NCI-H1417 (cell line): ENCODE data around the gene RASL11B.

Experiments
- DNase-seq, 3 experiments: peaks; one replicate each; lab custom pipeline; 2025; lab: John Stamatoyannopoulos, UW

The RASL11B gene

GRCh38 chr4:52843351-52843750, 18.8 kb upstream of the RASL11B start:
- DNase-seq: no peak

GRCh38 chr4:52843958-52844357, 18.2 kb upstream of the RASL11B start:
- no peak for DNase-seq

DNA sequence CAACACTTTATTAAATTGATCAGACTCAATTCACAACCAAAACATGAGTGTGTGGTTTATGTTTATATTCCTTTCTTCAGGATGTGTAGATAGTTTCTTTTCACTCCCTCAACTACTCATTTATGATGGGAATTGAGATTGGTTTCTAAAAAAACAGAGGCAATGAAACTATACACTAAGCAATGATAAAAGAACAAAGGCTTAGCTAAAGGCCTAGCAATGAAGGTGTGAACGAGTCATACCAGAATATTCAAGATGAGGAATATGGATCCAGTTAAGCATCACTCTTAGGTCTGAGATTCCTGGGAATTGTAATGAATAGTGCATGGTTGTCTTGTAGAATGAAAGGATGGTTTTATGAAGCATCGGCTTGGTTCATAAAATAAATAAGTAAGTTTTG, 17.5 kb upstream of the RASL11B start:
- no peak for DNase-seq

DNA sequence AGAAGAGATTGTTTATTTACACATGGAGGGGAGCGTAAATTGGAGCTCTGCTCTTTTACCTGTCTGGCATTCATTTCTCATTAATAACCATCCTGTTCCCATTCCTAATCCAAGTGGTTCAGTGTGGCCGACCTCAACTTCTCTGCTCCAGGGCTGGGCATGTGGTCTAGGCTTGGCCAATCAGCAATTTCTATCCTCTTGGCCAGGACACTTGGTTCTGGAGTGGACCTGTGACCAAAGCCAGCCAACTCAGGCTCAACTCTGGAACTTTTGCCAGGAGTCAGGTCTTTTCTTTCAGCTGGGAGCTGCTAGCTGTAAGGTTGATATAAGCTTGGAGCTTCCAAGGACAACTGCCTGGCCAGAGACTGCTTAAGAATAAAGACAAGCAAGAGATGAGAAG, 15.6 kb upstream of the RASL11B start:
- DNase-seq: no peak

DNA sequence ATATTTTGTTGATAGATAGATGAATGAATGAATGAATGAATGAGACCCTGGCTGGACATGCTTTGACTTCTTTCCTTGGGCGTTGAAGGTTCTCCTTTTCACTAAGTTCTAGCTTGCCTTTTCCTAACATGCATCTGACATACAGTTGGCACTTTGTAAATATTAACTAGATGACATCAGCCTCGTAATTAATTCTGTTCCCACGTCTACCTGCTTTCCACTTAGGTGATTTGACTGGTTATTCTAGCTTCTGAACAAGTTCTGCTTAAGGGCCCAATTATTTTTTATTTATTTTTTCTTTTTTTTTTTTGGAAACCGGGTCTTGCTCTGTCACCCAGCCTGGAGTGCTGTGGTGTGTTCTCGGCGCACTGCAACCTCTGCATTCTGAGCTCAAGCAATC, 13.9 kb upstream of the RASL11B start:
- peak in 1 of 3 experiments; percentile 69 for DNase-seq

GRCh38 chr4:52850406-52851124, 11.6 kb upstream of the RASL11B start:
- no peak for DNase-seq

DNA sequence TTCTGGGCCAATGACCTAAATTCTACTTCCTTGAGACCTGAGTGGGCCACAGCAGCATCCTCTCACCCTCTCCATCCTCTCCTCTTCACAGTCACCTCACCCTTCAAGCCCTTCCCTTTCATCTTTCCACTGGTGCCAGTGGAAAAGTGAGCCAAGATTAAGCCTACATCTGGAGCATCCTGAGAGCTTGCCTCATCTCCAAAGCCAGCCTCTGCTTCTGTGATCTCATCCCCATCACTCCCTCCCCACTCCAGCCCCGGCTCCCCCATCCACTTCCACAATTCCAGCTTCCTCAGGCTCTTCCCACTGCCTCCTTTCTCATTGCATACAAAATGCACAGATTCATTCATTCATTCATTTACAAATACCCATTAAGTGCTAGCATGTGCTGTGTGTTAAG, 10.1 kb upstream of the RASL11B start:
- no peak for DNase-seq

DNA sequence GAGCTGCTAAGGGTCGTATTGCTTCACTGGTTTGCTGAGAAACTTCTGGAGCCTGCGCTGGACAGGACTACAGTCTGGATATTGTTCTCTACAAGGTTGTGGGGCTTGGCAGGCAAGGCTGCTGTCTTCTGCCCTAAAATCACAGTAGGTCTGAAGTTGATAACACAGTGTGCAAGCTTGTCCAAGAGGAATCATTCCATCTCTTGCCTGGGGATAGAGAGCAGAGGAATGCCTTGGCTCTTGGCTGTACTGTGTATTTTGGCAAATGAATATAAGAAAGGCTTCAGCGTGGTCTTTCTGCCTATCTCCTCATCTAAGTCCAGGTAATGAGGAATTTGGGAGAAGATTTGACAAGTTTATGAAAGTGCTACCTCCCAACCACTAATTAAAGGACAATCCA, 9.4 kb upstream of the RASL11B start:
- no peak for DNase-seq

- no peak for DNase-seq
Observed at GRCh38 chr4:52853351-52853750, 8.8 kb upstream of the RASL11B start.

GRCh38 chr4:52856801-52857200, 5.3 kb upstream of the RASL11B start:
- DNase-seq: no peak

- no peak for DNase-seq
Observed at GRCh38 chr4:52860361-52860760, 1.8 kb upstream of the RASL11B start.

DNA sequence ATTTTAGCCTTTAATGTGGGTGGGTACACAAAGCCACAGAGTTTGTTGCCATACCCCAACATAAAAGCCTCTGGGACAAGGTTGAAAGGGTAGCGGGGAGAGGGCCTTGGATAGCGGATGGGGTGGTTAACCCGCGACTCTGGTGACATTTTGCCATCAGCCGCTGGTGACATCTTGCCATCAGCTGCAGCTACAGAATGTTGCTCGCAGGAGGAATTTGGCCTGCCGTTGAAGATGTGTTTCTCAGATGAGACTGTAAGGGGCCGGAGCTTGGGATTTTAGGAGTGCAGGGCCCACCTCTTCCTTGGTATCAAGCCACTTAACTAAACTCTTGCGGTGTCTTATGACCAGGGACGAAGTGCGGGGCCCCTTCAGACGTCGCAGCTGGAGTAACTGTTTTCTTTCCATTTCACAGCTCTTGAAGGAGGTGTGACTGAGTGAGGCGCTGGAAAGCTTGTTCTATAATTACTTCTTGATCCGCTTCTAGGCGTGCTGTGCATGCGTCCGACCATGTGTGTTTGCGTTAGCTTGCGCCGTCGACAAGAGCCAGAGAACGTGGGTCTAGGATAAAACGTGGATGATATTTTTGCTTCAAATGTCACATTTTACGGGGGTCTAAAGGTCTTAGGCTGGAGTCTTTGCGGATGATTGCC, 820 bp upstream of the RASL11B start:
- peak in 2 of 3 experiments; percentile 59 to 86 for DNase-seq

- peak; percentile 32 to 79 (median 53) for DNase-seq
Observed at GRCh38 chr4:52862639-52863161, 583 bp downstream of the RASL11B start.

GRCh38 chr4:52863324-52863723, 1.2 kb downstream of the RASL11B start:
- peak in 2 of 3 experiments; percentile 24 to 34 for DNase-seq

DNA sequence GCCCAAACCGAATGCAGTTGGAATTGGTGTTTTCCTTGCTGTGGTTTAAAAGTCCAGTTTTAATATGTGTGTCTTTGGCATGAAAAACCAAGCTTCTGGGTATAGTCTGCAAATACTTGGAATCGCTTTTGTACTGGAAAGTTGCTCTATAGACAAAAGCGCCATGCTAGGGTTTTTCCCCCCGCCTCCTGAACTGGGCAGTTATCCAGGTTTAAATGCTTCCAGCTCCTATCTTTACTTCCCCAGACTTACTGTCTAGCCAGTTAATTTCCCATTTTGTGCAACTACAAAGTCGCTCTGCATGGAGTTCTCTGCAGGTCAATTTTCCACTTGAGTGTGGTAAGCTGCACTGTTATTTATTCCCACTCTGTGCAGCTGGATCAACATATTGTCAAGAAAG, 2.7 kb downstream of the RASL11B start:
- DNase-seq: peak; percentile 64 to 97 (median 94)

DNA sequence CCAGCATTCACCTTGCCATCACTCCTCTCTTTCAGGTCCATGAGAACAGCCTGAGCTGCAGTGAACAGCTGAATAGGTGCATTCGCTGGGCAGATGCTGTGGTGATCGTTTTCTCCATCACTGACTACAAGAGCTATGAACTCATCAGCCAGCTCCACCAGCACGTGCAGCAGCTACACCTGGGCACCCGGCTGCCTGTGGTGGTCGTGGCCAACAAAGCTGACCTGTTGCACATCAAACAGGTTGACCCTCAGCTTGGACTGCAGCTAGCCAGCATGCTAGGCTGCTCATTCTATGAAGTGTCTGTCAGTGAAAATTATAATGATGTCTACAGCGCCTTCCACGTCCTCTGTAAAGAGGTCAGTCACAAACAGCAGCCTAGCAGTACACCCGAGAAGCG, 3.2 kb downstream of the RASL11B start:
- DNase-seq: no peak

DNA sequence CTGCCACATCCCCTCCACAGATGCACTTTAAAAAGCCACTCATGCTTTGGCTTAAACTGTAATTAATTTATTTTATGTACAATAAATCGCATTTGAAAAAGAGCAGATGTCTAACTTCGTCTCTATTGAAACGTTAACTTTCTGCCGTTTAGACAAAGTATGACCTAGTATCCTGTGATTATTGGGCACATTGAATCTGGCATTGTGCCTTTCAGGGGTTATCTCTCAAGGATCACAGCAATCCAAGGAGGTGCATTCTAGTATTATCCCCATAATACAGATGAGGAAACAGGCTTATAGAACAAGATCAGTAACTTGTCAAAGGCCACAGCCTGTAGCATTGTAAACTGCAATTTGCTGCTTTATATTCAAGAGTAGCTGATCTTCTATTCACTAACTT, 4.6 kb downstream of the RASL11B start:
- no peak for DNase-seq

DNA sequence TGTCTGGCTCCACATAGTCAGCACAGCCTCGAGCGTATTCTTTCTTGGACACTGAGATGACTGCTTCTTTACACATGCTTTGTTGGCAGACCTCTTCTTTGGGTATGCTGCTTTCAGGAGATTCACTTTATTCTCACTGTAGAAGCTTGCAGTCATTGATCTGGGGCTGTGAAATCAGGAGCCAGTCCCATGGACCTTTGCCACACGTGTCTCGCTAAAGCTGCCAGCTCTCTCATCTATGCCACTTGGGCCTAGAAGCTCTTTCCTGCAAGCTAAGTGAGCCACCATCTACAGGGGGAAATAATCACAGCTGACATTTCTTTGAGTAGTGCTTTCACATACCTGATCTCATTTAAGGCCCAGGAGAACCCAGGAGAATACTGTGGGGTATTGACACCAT, 5.0 kb downstream of the RASL11B start:
- DNase-seq: no peak

GRCh38 chr4:52868133-52868532, 6.0 kb downstream of the RASL11B start:
- DNase-seq: peak in 2 of 3 experiments; percentile 5 to 73

GRCh38 chr4:52869196-52869595, 7.1 kb downstream of the RASL11B start:
- peak in 2 of 3 experiments; percentile 8 to 51 for DNase-seq

DNA sequence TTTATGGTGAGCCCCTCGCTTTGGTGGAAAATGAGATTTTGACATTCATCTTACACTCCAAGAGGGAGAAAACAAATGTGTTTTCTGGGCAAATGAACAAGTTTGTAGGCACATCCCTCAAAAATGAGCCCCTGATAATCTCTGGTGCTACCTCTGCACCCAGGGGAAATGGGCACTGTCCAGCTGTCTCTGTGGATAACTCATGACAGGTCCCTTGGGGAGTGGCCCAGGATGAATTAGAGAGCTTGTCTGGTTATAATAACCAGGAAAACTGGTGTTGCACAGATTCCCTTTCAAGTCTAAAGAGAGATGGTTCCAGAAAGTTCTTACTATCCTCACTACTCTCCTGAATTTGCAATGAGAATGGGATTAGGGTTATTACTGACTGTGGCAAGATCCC, 7.5 kb downstream of the RASL11B start:
- no peak for DNase-seq

GRCh38 chr4:52870225-52870624, 8.1 kb downstream of the RASL11B start:
- DNase-seq: peak in 2 of 3 experiments; percentile 9 to 18

DNA sequence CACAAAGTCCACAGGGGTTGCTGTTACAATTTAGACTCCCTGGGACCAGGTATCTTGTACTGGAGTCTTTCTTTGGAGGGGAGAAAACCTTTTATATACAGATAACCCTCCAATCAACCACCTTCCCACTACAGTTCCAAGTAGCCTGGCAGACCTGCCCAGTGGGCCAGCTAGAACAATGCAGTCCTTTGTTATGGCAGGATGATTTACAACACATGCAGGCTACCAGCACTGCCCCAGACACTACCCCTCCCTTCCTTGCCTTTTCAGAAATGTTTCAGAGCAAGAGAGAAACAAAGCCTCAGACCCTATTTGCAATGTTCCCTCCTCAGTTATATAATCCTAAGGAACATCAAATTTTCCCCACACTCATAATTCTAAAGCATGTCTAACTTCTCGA, 11.1 kb downstream of the RASL11B start:
- DNase-seq: peak in 1 of 3 experiments; percentile 65
